HG02763 (cell line): ENCODE measurements around the gene PHRF1.
"Not testable (repeated sequence)": the region's sequence is repeated elsewhere in the genome, so short reads cannot be mapped to it uniquely, and the experiment has no call there.

ENCODE experiments used
- ATAC-seq: cut with Tn5 transposase; IDR thresholded peaks from one replicate; pipeline ENCODE4 v1.9.1; 2021; ENCODE audit warnings: mild to moderate bottlenecking, moderate library complexity; ENCODE audit not compliant: unreplicated experiment

PHRF1 gene

DNA sequence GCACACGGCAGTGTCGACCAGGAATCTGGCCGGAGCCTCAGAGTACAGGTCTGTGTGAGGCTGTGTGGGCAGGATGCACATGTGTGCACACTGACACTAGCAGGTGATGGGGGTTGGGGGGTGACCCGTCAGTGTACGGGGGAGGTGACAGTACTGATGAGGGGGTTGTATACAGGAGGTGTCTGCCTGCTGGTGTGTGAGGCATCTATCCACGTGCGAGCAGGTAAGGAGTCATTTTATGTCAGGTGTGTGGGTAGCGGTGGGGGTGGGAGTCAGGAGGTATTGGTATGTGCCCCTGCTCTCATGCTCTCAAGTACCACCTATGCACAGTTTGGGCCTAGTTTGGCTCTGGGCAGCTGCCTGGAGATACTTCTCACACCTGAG, 4.5 kb upstream of the PHRF1 start:
- ATAC-seq, result no peak

DNA sequence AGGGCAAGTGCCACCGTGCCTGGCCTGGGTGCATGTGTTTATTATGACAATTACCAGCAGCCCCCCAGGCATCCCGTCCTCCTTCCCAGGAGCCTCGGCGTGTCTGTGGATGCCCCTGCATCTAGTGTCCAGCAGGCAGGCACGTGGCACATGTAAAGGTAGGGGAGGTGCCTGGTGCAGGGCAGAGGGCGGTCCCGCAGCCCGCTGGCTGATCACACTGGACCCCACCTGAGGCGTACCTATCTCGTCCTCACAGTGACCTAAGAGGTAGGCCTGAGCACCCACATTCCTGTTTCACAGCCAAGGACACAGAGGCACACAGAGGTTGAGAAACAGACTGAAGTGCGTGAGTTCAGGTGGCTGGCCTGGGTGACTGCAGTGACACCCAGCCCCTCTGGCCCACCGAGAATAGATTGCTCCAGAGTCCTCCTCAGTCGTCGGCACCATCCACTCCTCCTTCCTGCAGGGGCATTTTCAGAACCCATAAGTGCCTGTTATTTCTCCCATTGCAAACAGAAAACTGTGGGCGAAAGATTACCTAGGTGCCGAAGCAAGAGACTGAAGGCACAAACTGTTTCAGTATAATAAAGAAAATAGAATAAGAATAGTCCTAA, 3.0 kb upstream of the PHRF1 start:
- no peak for ATAC-seq

DNA sequence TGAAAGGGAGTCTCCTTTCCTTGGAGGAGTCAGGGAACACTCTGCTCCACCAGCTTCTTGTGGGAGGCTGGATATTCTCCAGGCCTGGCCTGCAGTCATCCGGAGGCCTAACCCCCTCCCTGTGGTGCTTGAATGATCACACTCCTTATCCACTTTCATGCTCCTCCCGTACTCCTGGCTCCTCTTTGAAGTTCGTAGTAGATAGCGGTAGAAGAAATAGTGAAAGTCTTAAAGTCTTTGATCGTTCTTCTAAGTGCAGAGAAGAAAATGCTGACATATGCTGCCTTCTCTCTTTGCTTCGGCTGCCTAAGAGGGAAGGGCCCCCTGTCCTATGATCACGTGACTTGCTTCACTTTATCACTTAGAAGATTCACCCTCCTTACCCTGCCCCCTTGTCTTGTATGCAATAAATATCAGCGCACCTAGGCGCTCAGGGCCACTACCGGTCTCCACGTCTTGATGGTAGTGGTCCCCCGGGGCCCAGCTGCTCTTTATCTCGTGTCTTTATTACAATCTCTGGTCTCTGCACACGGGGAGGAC, 2.2 kb upstream of the PHRF1 start:
- not testable (repeated sequence) for ATAC-seq

DNA sequence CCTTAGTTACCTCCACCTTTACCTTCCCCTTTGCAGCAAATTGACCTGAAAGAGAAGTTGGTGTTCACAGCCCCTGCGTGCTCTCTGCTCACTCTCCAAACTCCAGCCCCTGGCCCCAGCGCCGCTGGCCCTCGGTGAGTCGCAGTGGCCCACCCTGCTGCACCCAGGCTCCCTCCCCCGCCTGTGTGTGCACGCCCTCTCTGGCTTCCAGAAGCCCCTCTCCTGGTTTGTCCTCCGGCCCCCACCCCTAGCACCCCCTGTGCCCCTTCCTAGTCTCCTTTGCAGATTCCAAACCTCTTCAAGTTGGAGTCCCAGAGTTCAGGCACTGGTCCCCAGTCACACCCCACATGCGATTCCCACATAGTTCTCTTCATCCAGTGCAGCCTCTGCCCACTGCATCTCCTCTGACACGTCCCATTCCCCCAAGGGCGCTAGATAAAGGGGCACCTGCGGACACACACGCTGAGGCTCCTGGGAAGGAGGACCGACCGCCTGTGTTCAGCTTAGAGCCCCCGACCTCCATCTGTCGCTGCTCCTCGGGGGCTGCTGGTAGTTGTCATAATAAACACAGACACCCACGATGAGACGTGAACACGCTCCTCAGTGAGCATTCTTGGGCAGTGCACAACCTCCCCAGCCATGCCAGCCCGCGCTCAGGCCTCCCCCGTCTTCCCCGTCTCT, 1.5 kb upstream of the PHRF1 start:
- ATAC-seq, result no peak

DNA sequence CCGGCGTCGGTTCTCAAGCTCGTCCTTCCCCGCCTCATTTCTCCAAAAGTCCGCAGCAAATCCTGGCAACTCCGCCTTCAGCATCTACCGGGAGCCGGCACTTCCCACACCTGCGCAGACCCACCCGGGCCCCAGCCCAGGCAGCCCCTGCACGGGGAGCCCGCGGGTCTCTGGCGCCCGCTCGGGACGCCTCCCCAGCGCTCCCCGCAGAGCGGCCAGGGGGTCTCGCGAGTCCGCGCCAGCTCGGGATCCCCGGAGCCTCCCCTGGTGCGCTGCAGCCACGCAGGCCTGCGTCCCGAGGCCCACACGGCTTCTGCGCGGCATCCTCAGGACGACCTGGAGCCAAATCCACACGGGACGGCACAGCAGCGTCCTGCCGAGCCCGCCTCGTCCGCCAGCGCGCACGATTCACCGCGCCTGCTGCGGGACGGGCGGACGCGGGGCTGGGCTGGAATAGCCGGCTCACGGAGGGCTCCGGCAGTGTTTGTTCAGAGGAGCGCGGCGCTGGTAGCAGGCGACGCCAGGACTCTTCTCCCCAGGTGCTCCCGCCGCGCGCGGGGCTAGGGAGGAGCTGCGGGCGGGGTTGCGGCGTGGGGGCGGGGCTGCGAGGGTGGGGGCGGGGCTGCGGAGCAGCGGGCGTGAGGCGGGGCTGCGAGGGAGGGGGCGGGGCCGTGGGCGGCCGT, 816 bp upstream of the PHRF1 start:
- peak; percentile 38 for ATAC-seq

DNA sequence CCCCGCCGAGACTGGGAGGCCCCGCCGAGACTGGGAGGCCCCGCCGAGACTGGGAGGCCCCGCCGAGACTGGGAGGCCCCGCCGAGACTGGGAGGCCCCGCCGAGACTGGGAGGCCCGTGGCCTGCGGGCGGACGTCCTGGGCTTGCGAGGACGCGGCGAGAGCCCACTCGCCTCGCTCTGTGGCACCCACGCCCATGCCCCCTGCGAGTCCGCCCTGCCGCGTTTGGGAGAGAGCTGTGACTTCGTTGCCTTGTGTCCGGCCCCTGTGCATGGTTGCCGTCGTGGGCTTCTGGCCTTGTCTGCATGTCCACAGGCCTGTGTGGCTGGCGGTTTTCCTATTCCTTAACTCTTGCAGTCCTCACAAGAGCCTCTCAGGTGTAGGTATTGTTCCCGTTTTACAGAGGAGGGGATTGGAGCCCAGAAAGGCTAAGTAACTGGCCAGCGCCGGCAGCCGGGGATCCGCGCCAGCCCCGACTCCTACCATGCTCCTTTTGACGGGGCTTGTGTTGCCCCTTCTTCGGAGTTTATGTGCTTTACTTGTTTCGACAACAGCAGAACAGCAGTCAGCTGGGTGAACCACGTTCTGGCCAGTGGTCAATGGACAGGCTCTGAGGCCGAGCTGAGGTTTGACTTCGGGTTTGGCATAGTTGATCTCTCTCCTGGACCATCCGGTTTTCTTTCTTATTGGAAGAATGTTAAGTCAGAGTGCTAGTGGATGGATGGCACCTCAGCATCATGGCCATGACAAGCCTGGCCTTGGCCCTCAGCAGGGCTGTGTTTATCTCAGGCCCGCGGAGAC, 741 bp downstream of the PHRF1 start:
- no peak for ATAC-seq

DNA sequence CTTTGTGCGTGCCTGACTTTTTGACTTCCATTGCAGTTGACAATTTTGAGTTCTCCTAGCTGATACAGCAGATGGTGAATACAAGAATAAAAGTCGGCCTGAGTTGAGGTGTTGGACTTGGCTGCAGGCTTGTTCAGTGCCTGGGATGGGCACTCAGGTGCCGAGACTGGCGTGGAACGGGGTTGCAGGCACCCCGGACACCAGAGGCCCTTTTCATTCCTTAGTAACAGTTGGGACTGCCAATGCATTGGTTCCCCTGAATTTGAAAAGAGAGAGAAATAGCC, 1.3 kb downstream of the PHRF1 start:
- ATAC-seq, result no peak

DNA sequence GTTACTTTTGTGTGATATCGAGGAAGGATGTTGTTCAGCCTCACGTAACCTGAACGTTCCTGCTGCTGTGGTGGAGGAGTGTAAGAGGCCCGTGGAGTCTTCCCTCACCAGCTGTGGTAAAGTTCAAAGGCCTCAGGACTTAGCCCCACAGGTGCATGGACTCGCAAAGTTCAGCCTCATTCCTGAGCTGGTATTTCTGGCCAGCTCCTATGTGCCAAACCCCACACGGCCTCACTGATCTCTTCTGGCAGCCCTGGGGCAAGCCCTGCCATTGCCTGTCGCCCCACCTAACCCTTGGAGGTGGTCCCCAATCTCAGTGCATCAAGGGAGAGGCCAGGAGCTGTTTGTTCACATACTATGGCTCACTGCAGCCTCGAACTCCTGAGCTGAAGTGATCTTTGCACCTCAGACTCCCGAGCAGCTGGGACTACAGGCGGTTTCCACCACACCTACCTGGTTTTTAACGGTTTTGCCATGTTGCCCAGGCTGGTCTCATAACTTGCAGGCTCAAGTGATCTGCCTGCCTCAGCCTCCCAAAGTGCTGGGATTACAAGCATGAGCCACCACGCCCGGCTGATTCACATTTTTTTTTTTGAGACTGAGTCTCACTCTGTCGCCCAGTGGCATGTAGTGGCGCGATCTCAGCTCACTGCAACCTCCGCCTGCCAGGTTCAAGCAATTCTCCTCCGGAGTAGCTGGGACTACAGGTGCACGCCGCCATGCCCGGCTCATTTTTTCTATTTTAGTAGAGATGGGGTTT, 2.2 kb downstream of the PHRF1 start:
- ATAC-seq, result no peak

DNA sequence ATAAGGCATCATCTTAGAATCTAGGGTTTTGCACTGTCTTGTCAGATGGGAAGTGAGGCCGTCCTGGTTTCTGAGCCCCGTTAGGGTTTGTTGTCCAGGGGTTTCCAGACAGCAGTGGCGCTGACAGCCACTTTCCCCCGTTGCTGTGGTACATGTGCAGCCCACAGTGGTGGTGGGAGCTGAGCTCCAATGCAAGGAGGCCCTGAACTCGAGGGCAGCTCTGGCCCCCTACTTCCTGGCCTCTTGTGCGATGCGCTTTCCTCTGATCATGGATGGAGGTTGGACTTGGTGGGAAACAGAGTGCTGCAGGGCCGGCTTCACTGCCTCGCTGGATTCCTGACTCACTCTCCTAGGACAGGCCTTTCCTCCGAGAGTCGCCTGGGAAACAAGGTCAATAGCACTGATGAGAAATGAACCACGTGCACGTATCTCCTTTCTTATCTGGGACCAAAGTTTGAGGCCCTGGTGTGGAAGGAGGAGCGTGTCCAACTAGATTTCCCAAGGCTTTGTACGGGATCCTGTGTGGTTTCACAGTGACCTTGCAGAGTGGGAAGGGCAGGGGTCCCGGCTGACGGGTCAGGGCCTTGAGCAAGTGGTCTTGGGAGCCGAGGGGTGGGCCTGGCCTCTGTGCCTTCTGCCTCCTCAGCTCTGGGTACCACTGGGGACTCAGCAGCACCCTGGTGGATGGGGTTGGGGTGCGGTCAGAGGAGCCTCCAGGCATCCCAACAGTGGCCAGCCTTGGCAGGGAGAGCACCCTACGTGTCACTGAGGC, 3.7 kb downstream of the PHRF1 start:
- no peak for ATAC-seq

DNA sequence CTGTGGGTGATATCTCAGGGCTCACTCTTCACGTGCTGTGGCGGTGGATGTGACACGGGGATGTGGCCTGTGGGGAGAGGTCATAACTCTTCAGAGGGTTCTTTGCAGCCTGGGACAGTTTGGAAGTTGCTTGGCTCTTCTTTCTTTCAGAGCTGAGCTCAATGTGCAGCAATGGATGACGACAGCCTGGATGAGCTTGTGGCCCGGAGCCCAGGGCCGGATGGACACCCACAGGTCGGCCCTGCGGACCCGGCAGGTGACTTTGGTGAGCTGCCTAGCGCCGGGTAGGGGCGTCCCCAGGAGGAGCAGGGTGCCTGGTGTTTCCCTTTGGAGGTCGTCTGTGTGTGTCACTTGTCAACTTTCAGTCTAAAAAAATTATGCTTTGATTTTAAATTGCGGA, 5.1 kb downstream of the PHRF1 start:
- ATAC-seq, result no peak

DNA sequence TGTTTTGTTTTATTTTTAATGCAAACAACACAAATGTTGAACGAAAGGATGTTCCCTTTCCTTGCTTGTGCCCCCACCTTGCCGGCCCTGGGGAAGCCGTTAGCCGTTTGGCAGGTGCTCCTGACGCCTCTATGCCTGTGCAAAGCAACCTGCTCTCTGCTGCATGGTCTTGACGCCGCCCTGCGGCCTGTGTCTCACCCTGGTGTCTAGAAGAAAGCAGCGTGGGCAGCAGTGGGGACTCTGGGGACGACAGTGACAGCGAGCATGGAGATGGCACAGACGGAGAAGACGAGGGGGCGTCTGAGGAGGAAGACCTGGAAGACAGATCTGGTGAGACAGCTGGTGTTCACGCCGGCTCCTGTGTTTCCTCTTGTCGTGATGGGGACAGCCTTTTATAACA, 5.5 kb downstream of the PHRF1 start:
- no peak for ATAC-seq

DNA sequence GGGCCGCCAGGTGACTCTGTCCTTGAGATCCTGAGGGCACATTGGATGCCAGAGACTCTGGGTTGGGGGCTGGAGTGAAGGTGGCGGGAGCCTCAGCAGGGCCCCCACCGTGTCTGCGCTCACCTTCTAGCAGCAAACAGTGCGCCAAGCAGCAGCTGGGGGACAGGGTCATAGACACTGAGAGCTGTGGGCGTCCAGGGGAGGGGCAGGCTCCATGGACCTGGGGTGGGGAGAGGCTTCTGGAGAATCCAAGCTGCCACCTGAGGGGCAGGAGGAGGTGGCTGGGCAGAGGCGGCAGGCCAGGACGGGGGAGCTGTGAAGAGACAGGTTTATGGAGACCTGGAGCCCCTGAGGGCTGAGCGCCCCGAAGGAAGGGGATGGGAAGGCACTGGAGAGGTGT, 8.0 kb downstream of the PHRF1 start:
- ATAC-seq, result no peak

DNA sequence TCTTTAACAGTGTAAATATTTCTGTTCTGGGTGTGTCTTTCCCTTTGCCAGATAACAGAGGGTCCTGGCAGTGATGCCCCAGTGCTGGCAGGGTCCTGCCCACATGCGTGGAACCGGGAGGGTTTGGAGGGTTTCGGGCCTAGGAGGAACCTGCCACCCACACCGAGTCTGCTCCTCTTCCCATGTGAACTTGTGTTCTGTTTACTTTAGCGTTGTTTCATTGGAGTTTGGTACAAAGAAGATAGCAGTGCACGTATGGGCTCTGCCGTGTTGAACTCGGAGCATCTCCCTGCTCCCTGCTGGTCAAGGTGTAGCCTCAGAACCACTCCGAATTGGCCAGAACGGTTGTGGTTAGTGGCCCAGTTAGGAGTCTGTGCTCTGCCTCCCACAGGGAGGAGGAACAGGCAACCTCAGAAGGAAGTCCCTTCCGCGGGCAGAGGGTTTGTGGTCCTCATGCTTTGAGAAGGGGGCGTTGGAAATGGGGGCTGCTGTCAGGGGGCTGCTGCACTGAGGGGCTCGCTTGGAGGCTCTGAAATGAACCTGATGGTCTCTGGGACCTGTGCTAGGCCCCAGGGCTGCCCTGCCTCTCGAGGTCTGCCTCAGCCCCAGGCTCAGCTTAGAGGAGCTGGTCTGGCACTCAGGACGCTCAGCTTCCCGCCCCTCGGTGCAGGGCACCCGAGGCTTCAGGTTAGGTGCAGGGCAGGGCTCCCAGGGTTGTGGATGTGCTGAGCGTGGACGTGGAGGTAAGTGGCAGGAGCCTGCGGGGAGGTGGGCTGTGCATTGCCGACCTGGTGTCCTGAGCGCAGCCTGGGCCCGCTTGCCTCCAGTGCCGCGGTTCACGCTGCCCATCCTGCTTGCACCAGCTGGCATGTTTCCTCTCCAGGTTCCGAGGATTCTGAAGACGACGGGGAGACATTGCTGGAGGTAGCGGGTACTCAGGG, 10.4 kb downstream of the PHRF1 start:
- no peak for ATAC-seq

DNA sequence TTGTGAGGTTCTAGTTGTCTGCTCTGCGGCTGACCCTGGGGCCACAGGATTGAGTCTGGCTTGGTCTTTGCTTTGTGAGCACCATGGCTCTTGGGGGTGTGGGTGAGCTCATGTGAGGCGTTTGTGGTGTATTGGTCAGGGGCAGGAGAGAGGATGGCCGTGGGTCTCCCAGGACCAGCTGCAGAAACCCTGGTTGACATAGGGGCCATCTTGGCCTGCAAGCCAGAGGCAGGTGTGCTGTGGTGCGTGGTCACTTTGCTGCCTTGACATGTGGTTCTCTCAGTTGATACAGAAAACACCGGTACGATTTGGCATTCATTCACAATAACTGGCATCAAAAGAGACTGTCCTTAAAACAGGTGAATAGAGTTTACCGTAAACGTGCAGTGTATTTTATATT, 11.3 kb downstream of the PHRF1 start:
- ATAC-seq, result no peak

DNA sequence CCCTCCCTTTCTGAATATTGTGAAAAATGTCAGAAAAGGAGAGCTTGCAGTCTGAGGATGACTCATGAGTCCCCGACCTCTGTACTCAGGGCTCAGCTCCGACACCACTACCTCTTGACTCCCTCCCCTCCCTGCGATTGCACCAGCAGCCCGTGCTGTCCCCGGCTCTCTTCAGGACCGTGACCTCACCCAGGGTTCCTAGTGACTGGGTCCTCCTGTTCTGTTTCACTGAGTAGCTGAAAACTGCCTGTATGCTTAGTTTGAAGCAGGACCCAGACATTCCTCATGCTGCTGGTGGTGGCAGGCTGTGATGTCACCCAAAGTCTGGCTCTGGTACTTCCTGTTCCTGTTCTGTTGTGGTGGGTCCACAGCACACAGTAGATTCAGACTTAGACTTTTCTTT, 11.7 kb downstream of the PHRF1 start:
- no peak for ATAC-seq

DNA sequence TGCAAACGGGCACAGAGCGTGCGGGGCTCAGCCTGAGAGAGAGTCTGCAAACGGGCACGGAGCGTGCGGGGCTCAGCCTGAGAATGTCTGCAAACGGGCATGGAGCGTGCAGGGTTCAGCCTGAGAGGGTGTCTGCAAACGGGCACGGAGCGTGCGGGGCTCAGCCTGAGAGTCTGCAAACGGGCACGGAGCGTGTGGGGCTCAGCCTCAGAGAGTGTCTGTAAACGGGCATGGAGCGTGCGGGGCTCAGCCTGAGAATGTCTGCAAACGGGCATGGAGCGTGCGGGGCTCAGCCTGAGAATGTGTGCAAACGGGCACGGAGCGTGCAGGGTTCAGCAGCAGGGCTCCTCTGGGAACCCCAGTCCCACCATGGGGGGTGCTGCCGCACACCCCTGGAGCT, 13.5 kb downstream of the PHRF1 start:
- no peak for ATAC-seq

DNA sequence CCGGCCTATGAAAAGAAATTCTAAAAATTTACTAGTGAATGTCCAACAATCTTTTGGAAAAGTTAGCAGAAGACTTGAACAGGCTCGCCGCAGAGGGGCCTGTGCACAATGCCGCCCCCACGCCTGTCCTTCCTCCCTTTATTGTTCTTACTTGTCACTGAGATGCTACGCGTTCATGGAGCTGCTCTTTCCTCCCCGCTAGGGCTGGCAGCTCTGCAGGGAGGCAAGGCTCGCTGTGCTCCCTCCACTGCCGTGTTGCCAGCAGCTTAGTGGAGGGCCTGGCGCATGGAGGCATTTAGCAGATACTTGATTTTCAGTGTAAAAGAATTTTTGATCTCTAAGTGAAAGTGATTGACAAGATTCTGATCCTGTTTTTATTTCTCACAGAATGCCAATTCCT, 14.7 kb downstream of the PHRF1 start:
- ATAC-seq, result no peak

DNA sequence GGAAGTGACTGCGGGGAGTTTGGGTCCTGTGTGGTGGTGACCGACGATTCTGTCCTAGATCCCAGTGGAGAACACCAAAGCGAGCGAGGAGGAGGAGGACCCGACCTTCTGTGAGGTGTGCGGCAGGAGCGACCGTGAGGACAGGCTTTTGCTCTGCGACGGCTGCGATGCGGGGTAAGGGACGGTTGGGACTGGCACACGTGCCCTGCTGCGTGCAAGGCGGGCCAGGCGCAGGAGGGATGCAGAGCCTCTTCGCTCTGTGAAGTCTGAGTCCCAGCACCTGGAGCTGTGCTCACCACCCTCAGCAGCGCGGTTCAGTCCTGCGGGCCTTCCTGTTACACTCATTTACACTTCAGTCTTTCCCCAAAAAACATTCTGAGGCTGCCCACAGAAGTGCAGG, 16.2 kb downstream of the PHRF1 start:
- no peak for ATAC-seq

DNA sequence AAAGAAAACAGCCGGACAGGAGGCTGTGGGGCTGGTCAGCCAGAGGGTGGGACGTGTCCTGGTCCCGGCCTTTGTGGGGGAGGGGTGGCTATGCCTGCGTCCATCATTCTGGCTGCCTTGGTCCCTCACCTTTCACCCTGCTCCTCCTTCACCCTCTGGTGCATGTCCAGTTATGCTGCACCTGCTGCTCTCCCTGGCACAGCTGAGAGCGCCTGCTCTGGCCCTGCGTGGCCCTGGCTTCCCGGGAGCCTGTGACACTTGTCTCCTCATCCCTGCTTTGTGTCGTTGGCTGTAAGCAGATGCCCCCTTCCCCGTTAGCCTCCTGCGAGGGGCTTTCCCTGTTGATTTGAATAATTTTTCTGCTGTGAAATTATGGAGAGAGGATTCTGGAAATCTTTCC, 16.6 kb downstream of the PHRF1 start:
- ATAC-seq, result no peak
